Measurements from ENCODE around the gene CUL4A.

GRCh38 chr13:113172419-113172926 is 36.9 kb upstream of the CUL4A start:
- no peak for TF ChIP-seq EZH2 (optimal IDR thresholded peaks at IDR 0.05; ENCODE audit: low read depth, low read length)
- TF ChIP-seq, protein P1, sequence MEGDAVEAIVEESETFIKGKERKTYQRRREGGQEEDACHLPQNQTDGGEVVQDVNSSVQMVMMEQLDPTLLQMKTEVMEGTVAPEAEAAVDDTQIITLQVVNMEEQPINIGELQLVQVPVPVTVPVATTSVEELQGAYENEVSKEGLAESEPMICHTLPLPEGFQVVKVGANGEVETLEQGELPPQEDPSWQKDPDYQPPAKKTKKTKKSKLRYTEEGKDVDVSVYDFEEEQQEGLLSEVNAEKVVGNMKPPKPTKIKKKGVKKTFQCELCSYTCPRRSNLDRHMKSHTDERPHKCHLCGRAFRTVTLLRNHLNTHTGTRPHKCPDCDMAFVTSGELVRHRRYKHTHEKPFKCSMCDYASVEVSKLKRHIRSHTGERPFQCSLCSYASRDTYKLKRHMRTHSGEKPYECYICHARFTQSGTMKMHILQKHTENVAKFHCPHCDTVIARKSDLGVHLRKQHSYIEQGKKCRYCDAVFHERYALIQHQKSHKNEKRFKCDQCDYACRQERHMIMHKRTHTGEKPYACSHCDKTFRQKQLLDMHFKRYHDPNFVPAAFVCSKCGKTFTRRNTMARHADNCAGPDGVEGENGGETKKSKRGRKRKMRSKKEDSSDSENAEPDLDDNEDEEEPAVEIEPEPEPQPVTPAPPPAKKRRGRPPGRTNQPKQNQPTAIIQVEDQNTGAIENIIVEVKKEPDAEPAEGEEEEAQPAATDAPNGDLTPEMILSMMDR (IDR thresholded peaks at IDR 0.05; ENCODE audit: low read length) = no peak
- TF ChIP-seq EZH2phosphoT487 (IDR thresholded peaks at IDR 0.05; ENCODE audit: low read length) = no peak

All from MM.1S (cell line).